Spleen (tissue), 11 donors: Measurements from ENCODE around the gene CLEC4M. TPM values are rescaled to one million over a fixed set of nuclear protein-coding genes. Genes with fewer than 3 reads are reported as not detected.
"Not testable (repeated sequence)": the region's sequence is repeated elsewhere in the genome, so short reads cannot be mapped to it uniquely, and the experiment has no call there.

Experiments
- DNase-seq: peaks from one replicate; pipeline ENCODE4 v3.0.0-alpha.2; 2020
- H3K27ac ChIP-seq, 8 donors: fragments of 200-600 bp; sonication (generic) in 7 of 8; 1 replicate in 4 of 8; 2 replicates in 4 of 8; pipeline versions ENCODE4 v1.5.0 to v1.8.0; 2016 to 2021; ENCODE audit warnings: inconsistent platforms in 4 of 8, mild to moderate bottlenecking in 4 of 8, moderate library complexity in 1 of 8
- H3K27me3 ChIP-seq, 7 donors: fragments of 200-600 bp; sonication (generic) in 6 of 7; replicated peaks in 1 of 7; 1 replicate in 4 of 7; 2 replicates in 3 of 7; pipeline versions ENCODE4 v1.5.0 to v1.8.0; 2016 to 2021; ENCODE audit warnings: inconsistent platforms in 3 of 7, mild to moderate bottlenecking in 1 of 7
- H3K36me3 ChIP-seq, 6 donors: fragments of 200-600 bp; sonication (generic) in 5 of 6; 1 replicate in 4 of 6; 2 replicates in 2 of 6; pipeline versions ENCODE4 v1.5.0 to v1.8.0; 2016 to 2021; ENCODE audit warnings: inconsistent platforms in 2 of 6
- H3K4me1 ChIP-seq, 6 donors: fragments of 200-600 bp; sonication (generic) in 5 of 6; 1 replicate in 3 of 6; 2 replicates in 3 of 6; pipeline versions ENCODE4 v1.5.0 to v1.8.0; 2016 to 2021; ENCODE audit warnings: inconsistent platforms in 3 of 6
- H3K4me3 ChIP-seq, 8 donors: fragments of 200-600 bp; sonication (generic) in 7 of 8; 1 replicate in 4 of 8; 2 replicates in 4 of 8; pipeline versions ENCODE4 v1.5.0 to v1.8.0; 2016 to 2021; ENCODE audit warnings: inconsistent platforms in 4 of 8, mild to moderate bottlenecking in 4 of 8, moderate library complexity in 2 of 8
- H3K9me3 ChIP-seq, 8 donors: fragments of 200-600 bp; sonication (generic) in 7 of 8; 1 replicate in 4 of 8; 2 replicates in 4 of 8; pipeline versions ENCODE4 v1.5.0 to v1.8.0; 2016 to 2021; ENCODE audit warnings: inconsistent platforms in 4 of 8
- POLR2A ChIP-seq, 3 donors: fragments of 450-650 bp; IDR thresholded peaks; one replicate each; pipeline ENCODE4 v1.5.1; 2017; ENCODE audit warnings: antibody characterized with exemption in 3 of 3, mild to moderate bottlenecking in 1 of 3
- POLR2AphosphoS5 ChIP-seq, 3 donors: sonication (generic); formaldehyde crosslinking; IDR thresholded peaks; one replicate each; pipeline ENCODE4 v1.5.1; 2017; ENCODE audit warnings: antibody characterized with exemption in 3 of 3
- WGBS, 5 donors: extraction: QIAGEN DNeasy Blood & Tissue Kit in 3 of 5; methylation state at CpG; one replicate each; pipeline versions ENCODE4 v1.1.5 to v1.1.7; 2013 to 2018; 5-methylcytosine and 5-hydroxymethylcytosine counted together
- intact Hi-C: fragments of 100-400 bp; cut with DNase I; formaldehyde crosslinking; loops from one replicate; pipeline ENCODE4 v1.15.0; 2023; ENCODE audit warnings: low total_unique reads
- polyA plus RNA-seq, 3 donors: library from polyadenylated mRNA; stranded (reverse); fragments of 200-250 nt; gene quantifications; one replicate each; pipeline ENCODE4 v1.2.1, GENCODE V29; 2013
- total RNA-seq, 7 donors: library from RNA; depleted of rRNA in 3 of 7; stranded (reverse); fragments of >200 nt in 3 of 7; fragmentation: NEBNext Ultra II Directional in 4 of 7; extraction: Animal tissue kit (Norgen Biotek cat#: 25700) in 4 of 7; gene quantifications; one replicate each; pipeline versions ENCODE4 v1.1.0 to v1.2.1, GENCODE V29; 2016 to 2021
- TF ChIP-seq, protein P1 (sequence below), 11 experiments: fragments of 200-600 bp in 7 of 11; fragments of 450-650 bp in 4 of 11; sonication (generic) in 4 of 11; IDR thresholded peaks in 8 of 11; conservative IDR thresholded peaks in 3 of 11; 1 replicate in 7 of 11; 2 replicates in 4 of 11; pipeline versions ENCODE4 v1.4.0 to v1.8.0; 2016 to 2021; ENCODE audit warnings: antibody characterized with exemption in 11 of 11, inconsistent platforms in 4 of 11, mild to moderate bottlenecking in 1 of 11
- donor health status: healthy with polysubstance abuse.
- donor health status: DM: no; HTN: no; CAD: no; lungs with moderate emphysema.
- donor health status: DM: no; HTN: no; CAD: no.
- donor health status: Bipolar disorder and iron deficiency.
- donor health status: healthy.
- donor health status: DM: no; HTN: no; CAD: no.
- donor health status: DM: yes; HTN: yes; CAD: no.

The CLEC4M gene
- total and polyA plus RNA-seq, 10 donors: 0.12 to 3.3 (median 0.57) TPM; not detected in 6

DNA sequence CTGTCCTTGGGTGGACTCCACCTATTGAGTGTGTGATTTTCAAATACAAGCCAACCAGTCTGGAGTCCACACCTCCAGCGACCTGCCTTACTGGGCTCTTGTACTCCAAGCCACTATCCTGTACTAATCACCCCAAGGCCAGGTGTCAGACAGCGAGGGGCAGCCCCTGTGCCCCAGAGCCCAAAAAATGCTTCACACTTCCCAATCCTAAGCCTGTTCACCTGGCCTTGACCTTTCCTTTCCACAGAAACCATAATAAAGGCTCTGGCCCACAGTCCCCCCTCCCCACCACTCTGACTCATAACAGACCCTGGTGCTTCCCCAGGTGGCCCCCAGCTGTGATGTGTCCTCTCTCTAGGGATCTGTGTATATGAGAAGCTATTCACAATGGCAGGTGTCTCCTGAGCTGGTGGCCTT is 19.6 kb upstream of the CLEC4M start:
- Histone ChIP-seq H3K36me3 (no peaks in the 10 kb centered on the region), H3K4me3 (no peak overlapping the region), H3K9me3 (peaks cover 0 to 4% (median 0%) of the 10 kb centered on the region in 8 donors), H3K27me3 (peaks cover 0 to 24% (median 0%) of the 10 kb centered on the region in 7 donors), H3K27ac (no peak overlapping the region), H3K4me1 (peaks cover 0 to 34% (median 7%) of the 10 kb centered on the region in 6 donors)
- WGBS, 5 donors: 55 to 70% (median 66%) methylated on average over 2 of the region's 2 CpGs
- peak; percentile 51 for DNase-seq
- intact Hi-C loops: no loop called here
- TF ChIP-seq POLR2A (IDR thresholded peaks at IDR 0.05) (no peak), POLR2AphosphoS5 (IDR thresholded peaks at IDR 0.05) (no peak)
- TF ChIP-seq, protein P1, sequence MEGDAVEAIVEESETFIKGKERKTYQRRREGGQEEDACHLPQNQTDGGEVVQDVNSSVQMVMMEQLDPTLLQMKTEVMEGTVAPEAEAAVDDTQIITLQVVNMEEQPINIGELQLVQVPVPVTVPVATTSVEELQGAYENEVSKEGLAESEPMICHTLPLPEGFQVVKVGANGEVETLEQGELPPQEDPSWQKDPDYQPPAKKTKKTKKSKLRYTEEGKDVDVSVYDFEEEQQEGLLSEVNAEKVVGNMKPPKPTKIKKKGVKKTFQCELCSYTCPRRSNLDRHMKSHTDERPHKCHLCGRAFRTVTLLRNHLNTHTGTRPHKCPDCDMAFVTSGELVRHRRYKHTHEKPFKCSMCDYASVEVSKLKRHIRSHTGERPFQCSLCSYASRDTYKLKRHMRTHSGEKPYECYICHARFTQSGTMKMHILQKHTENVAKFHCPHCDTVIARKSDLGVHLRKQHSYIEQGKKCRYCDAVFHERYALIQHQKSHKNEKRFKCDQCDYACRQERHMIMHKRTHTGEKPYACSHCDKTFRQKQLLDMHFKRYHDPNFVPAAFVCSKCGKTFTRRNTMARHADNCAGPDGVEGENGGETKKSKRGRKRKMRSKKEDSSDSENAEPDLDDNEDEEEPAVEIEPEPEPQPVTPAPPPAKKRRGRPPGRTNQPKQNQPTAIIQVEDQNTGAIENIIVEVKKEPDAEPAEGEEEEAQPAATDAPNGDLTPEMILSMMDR (IDR thresholded peaks at IDR 0.05 in 8 of 11, conservative IDR thresholded peaks at IDR 0.05 in 3 of 11): no peak

DNA sequence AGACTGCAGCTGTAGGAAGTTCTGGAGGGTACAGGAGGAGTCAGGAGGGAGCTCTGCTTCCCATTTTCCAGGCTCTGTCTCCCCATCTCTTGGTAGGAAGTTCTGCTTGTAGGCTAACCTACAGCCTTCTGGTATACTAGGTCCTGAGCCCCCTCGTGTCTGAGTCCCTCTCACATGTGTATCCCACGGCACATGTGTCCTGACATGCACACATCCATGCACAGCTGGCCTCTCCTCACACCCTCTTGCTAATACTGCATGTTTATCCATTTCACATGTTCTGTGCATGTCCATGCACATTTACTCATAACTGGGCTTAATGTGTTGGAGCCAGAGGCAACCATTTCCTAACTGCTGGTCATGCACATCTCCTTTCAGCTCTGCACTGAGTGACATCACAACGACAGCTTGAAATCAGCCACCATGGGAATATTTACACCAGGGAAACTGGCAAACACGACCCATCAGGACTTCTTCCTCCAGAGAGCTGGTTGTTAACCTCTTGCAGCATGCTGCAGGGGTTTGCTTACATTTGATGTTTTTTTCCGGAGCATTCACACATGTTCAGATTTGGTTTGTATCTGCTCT is 18.8 kb upstream of the CLEC4M start:
- Histone ChIP-seq H3K9me3 (peaks cover 0 to 4% (median 0%) of the 10 kb centered on the region in 8 donors), H3K27me3 (peaks cover 0 to 24% (median 0%) of the 10 kb centered on the region in 7 donors), H3K27ac (no peak overlapping the region), H3K36me3 (no peaks in the 10 kb centered on the region), H3K4me3 (no peak overlapping the region), H3K4me1 (peaks cover 0 to 34% (median 7%) of the 10 kb centered on the region in 6 donors)
- DNase-seq: peak; percentile 37
- WGBS, 5 donors: 49 to 77% (median 70%) methylated on average over 5 of the region's 5 CpGs
- intact Hi-C loops: no loop called here
- TF ChIP-seq POLR2AphosphoS5 (IDR thresholded peaks at IDR 0.05) (no peak), POLR2A (IDR thresholded peaks at IDR 0.05) (no peak)
- TF ChIP-seq, protein P1 (IDR thresholded peaks at IDR 0.05 in 8 of 11, conservative IDR thresholded peaks at IDR 0.05 in 3 of 11): no peak

DNA sequence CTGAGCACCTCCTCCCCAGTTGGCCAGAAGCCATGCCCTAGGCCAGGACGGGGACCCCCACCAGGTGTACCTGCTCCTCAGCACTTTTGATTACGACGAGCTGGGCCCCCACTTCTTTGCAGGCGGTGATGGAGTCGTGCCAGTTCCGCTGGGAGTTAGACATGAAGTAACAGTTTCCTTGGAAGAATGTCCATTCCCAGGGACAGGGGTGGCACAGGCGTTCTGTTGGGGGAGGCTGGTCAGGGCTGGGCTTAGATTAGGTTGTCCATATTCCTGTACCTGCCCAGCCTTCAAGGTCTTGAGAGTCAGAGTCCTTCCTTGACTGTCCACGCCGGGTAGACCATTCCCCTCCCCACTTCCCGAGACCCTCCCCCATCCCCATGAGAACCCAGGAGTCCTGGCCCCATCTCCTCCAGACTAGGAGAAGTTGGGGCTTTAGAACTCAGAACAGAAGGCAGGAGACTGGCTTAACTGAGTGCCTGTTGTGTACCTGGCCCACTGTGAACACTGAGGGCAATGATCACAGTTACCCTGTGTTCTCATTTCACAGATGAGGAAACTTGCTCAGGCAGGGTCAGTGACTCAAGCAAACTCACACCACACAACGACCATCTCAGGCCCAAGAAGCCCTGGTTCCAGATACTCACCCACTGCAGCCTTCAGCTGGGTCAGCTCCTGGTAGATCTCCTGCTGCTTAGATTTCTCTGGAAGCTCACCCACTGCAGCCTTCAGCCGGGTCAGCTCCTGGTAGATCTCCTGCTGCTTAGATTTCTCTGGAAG is 18.0 kb upstream of the CLEC4M start:
- 78 to 86% (median 80%) methylated on average over 9 to 12 of the region's 12 CpGs for WGBS, 5 donors
- DNase-seq: peak; percentile 32
- peaks cover 0 to 4% (median 0%) of the 10 kb centered on the region in 8 donors for H3K9me3 ChIP-seq
- H3K27me3 ChIP-seq: peaks cover 0 to 29% (median 0%) of the 10 kb centered on the region in 7 donors
- intact Hi-C loops: no loop called here
- H3K36me3 ChIP-seq: no peaks in the 10 kb centered on the region
- peaks cover 0 to 37% (median 7%) of the 10 kb centered on the region in 6 donors for H3K4me1 ChIP-seq
- H3K4me3 ChIP-seq: no peak overlapping the region
- TF ChIP-seq POLR2AphosphoS5 (IDR thresholded peaks at IDR 0.05) (no peak), POLR2A (IDR thresholded peaks at IDR 0.05) (no peak)
- TF ChIP-seq, protein P1 (IDR thresholded peaks at IDR 0.05 in 8 of 11, conservative IDR thresholded peaks at IDR 0.05 in 3 of 11): no peak
- no peak overlapping the region for H3K27ac ChIP-seq

DNA sequence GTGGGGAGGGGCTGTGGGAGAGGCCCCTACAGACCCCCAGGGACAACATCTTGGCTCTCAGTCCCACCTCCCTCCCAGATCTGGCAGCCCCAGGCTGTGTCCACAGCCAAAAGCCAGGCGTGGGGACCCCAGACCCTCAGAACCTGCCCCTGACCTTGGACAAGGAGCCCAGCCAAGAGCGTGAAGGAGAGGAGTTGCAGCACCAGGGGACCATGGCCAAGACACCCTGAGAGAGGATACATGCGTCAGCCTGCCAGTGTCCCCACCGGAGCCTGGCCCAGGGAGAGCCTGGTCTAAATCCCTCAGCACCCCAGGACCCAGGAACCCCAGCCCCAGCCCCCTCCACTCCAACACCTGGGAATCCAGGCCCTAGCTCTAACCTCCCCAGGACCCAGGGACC is 16.7 kb upstream of the CLEC4M start:
- peak; percentile 39 for DNase-seq
- H3K27ac ChIP-seq, H3K9me3 ChIP-seq, H3K36me3 ChIP-seq, H3K4me3 ChIP-seq, intact Hi-C loops: not testable (repeated sequence)
- WGBS, 5 donors: 52 to 92% (median 82%) methylated on average over 2 to 4 of the region's 4 CpGs
- Histone ChIP-seq H3K4me1 (peaks cover 0 to 41% (median 9%) of the 10 kb centered on the region in 6 donors), H3K27me3 (peaks cover 0 to 29% (median 0%) of the 10 kb centered on the region in 7 donors)
